Keratinocyte (primary cell): ENCODE data around the gene KCNJ9. TPM values are rescaled to one million over a fixed set of nuclear protein-coding genes. Genes with fewer than 3 reads are reported as not detected.
"Not testable (repeated sequence)": the region's sequence is repeated elsewhere in the genome, so short reads cannot be mapped to it uniquely, and the experiment has no call there.

Experiments
- DNase-seq: peaks from one replicate; pipeline ENCODE4 v3.0.0-alpha.2; 2011; ENCODE audit warnings: low read depth, missing footprints, low spot score
- FAIRE-seq: peaks from 2 replicates; lab custom pipeline; 2011; peaks lifted over from hg19 to GRCh38; lab: Jason Lieb, UNC
- H2AFZ ChIP-seq: 2 replicates; pipeline ENCODE4 v1.6.0; 2012; ENCODE audit warnings: low read length, control low read depth, inconsistent platforms; ENCODE audit not compliant: control insufficient read depth
- H3K27ac ChIP-seq: 2 replicates; pipeline ENCODE4 v1.5.1; 2011; ENCODE audit warnings: low read length; ENCODE audit not compliant: control insufficient read depth, insufficient read depth
- H3K27me3 ChIP-seq: 3 replicates; pipeline ENCODE4 v1.6.0; 2011; ENCODE audit warnings: low read length; ENCODE audit not compliant: control insufficient read depth, insufficient read depth; ENCODE audit errors: extremely low read depth
- H3K36me3 ChIP-seq, 2 experiments: 2 replicates in 1 of 2; 3 replicates in 1 of 2; pipeline ENCODE4 v1.5.1; 2011; ENCODE audit warnings: low read length in 2 of 2, mild to moderate bottlenecking in 1 of 2; ENCODE audit not compliant: control insufficient read depth in 2 of 2, insufficient read depth in 2 of 2; ENCODE audit errors: extremely low read depth in 1 of 2
- H3K4me1 ChIP-seq: 3 replicates; pipeline ENCODE4 v1.5.1; 2011; ENCODE audit warnings: low read length; ENCODE audit not compliant: control insufficient read depth, insufficient read depth; ENCODE audit errors: extremely low read depth
- H3K4me2 ChIP-seq: 3 replicates; pipeline ENCODE4 v1.6.0; 2011; ENCODE audit warnings: low read depth, low read length; ENCODE audit not compliant: control insufficient read depth, insufficient read depth; ENCODE audit errors: extremely low read depth
- H3K4me3 ChIP-seq, 3 experiments: fragments of 200-600 bp in 1 of 3; sonication (generic) in 1 of 3; 2 replicates in 2 of 3; 3 replicates in 1 of 3; pipeline ENCODE4 v1.5.1; 2011 to 2016; ENCODE audit warnings: low read length in 3 of 3, mild to moderate bottlenecking in 3 of 3, control low read depth in 2 of 3, inconsistent platforms in 1 of 3, low read depth in 1 of 3, mixed read lengths in 1 of 3, mixed run types in 1 of 3, moderate library complexity in 1 of 3; ENCODE audit not compliant: control insufficient read depth in 2 of 3, insufficient read depth in 2 of 3; ENCODE audit errors: extremely low read depth in 1 of 3
- H3K79me2 ChIP-seq: 2 replicates; pipeline ENCODE4 v1.6.0; 2012; ENCODE audit warnings: low read length; ENCODE audit not compliant: control insufficient read depth, insufficient read depth
- H3K9ac ChIP-seq: 3 replicates; pipeline ENCODE4 v1.6.0; 2011; ENCODE audit warnings: low read length; ENCODE audit not compliant: control insufficient read depth, insufficient read depth; ENCODE audit errors: extremely low read depth
- H3K9me1 ChIP-seq: 3 replicates; pipeline ENCODE4 v1.6.0; 2011; ENCODE audit warnings: low read length; ENCODE audit not compliant: control insufficient read depth, insufficient read depth; ENCODE audit errors: extremely low read depth
- H3K9me3 ChIP-seq: 2 replicates; pipeline ENCODE4 v1.5.1; 2012; ENCODE audit warnings: low read depth, low read length; ENCODE audit not compliant: control insufficient read depth
- H4K20me1 ChIP-seq: 3 replicates; pipeline ENCODE4 v1.6.0; 2011; ENCODE audit warnings: low read length; ENCODE audit not compliant: control insufficient read depth, insufficient read depth; ENCODE audit errors: extremely low read depth
- CTCF ChIP-seq, 3 experiments: IDR thresholded peaks in 1 of 3; conservative IDR thresholded peaks in 1 of 3; optimal IDR thresholded peaks in 1 of 3; 2 replicates in 2 of 3; 3 replicates in 1 of 3; pipeline versions ENCODE3 to v1.5.1; 2011; ENCODE audit warnings: low read length in 3 of 3, mild to moderate bottlenecking in 3 of 3, moderate library complexity in 2 of 3, control low read depth in 1 of 3, inconsistent platforms in 1 of 3; ENCODE audit not compliant: insufficient read depth in 2 of 3; ENCODE audit errors: extremely low read depth in 1 of 3
- EZH2 ChIP-seq: IDR thresholded peaks from one replicate; pipeline ENCODE4 v1.6.1; 2012; ENCODE audit warnings: inconsistent platforms, mild to moderate bottlenecking, low read length, moderate library complexity
- dilution Hi-C: fragments of 300-500 bp; cut with MboI; formaldehyde crosslinking; loops from one replicate; pipeline ENCODE4 v1.7.0; 2020; ENCODE audit warnings: low sequenced_read_pairs; ENCODE audit not compliant: extremely low pct_ligation_motif_present
- polyA plus RNA-seq, 5 experiments: library from polyadenylated mRNA; depleted of rRNA in 3 of 5; stranded (reverse) in 3 of 5; stranded (forward) in 1 of 5; unstranded in 1 of 5; fragments of >200 nt; gene quantifications; 1 replicate in 1 of 5; 2 replicates in 3 of 5; 3 replicates in 1 of 5; pipeline versions ENCODE4 v1.2.1 to v1.2.3, GENCODE V29; 2011 to 2012; ENCODE audit warnings: missing spikeins in 2 of 5, low read depth in 1 of 5, low replicate concordance in 1 of 5

Gene KCNJ9
- polyA plus RNA-seq, 1 donor (not counting 4 experiments of a cell fraction or from before 2014, with no cell fraction given), result not detected

GRCh38 chr1:160049101-160049500 lies 32.2 kb upstream of the KCNJ9 start:
- dilution Hi-C loops, result loop anchor here (25.0 kb wide), 1 partner anchor 262 kb away; the partner anchor contains the start of gene DUSP23
- H3K4me3 ChIP-seq, result no peak overlapping the region
- no peaks in the 10 kb centered on the region for H3K9me3 ChIP-seq
- H3K9me1 ChIP-seq, result no peaks in the 10 kb centered on the region
- H3K4me2 ChIP-seq, result no peak overlapping the region
- peaks cover 37% of the 10 kb centered on the region for H3K27me3 ChIP-seq
- no peaks in the 10 kb centered on the region for H4K20me1 ChIP-seq
- no peak overlapping the region for H2AFZ ChIP-seq
- TF ChIP-seq CTCF (optimal IDR thresholded peaks at IDR 0.05 in 1 of 3, IDR thresholded peaks at IDR 0.05 in 1 of 3, conservative IDR thresholded peaks at IDR 0.05 in 1 of 3; ENCODE audit: extremely low read depth in 1 of 3, insufficient read depth in 2 of 3, low read length in 3 of 3) (no peak), EZH2 (no peak)
- no peak for DNase-seq
- no peak for FAIRE-seq
- no peak overlapping the region for H3K27ac ChIP-seq
- H3K4me1 ChIP-seq, result no peaks in the 10 kb centered on the region
- no peak overlapping the region for H3K9ac ChIP-seq
- H3K36me3 ChIP-seq, result no peaks in the 10 kb centered on the region
- H3K79me2 ChIP-seq, result no peaks in the 10 kb centered on the region

GRCh38 chr1:160050182-160050581 lies 31.2 kb upstream of the KCNJ9 start:
- H3K4me2 ChIP-seq, H3K27ac ChIP-seq, H3K9ac ChIP-seq, H2AFZ ChIP-seq, H3K36me3 ChIP-seq, dilution Hi-C loops, H3K9me3 ChIP-seq, H3K9me1 ChIP-seq, H3K4me3 ChIP-seq, H3K4me1 ChIP-seq, H3K79me2 ChIP-seq, FAIRE-seq, DNase-seq, H4K20me1 ChIP-seq: not testable (repeated sequence)
- peaks cover 39% of the 10 kb centered on the region for H3K27me3 ChIP-seq

GRCh38 chr1:160050619-160051018 lies 30.7 kb upstream of the KCNJ9 start:
- no peak overlapping the region for H2AFZ ChIP-seq
- peaks cover 42% of the 10 kb centered on the region for H3K27me3 ChIP-seq
- no peaks in the 10 kb centered on the region for H3K9me1 ChIP-seq
- dilution Hi-C loops, result no loop called here
- FAIRE-seq (no peak), DNase-seq (no peak)
- H3K4me1 ChIP-seq, result no peaks in the 10 kb centered on the region
- no peaks in the 10 kb centered on the region for H3K79me2 ChIP-seq
- no peaks in the 10 kb centered on the region for H3K9me3 ChIP-seq
- no peak overlapping the region for H3K4me3 ChIP-seq
- H4K20me1 ChIP-seq, result no peaks in the 10 kb centered on the region
- TF ChIP-seq CTCF (optimal IDR thresholded peaks at IDR 0.05 in 1 of 3, IDR thresholded peaks at IDR 0.05 in 1 of 3, conservative IDR thresholded peaks at IDR 0.05 in 1 of 3; ENCODE audit: extremely low read depth in 1 of 3, insufficient read depth in 2 of 3, low read length in 3 of 3) (no peak), EZH2 (no peak)
- H3K4me2 ChIP-seq, result no peak overlapping the region
- no peaks in the 10 kb centered on the region for H3K36me3 ChIP-seq
- H3K27ac ChIP-seq, result no peak overlapping the region
- H3K9ac ChIP-seq, result no peak overlapping the region
